Caco-2 (cell line): ENCODE measurements around the gene CEP63. TPM values are rescaled to one million over a fixed set of nuclear protein-coding genes. Genes with fewer than 3 reads are reported as not detected.

Experiments
- BruUV-seq: library from RNA; stranded (reverse); fragments of 400-500 nt; replicated peaks from 2 replicates; lab custom pipeline; 2021; lab: Mats Ljungman, UMichigan
- CTCF ChIA-PET: fragments of 300-600 bp; sonication (Branson Sonifier 250); formaldehyde crosslinking; loops from one replicate; lab custom pipeline; 2022; ENCODE audit warnings: antibody characterized with exemption; lab: Charles Lee
- POLR2A ChIA-PET: fragments of 300-600 bp; sonication (Branson Sonifier 250); formaldehyde crosslinking; loops from one replicate; lab custom pipeline; 2022; ENCODE audit warnings: antibody characterized with exemption; lab: Charles Lee
- DNase-seq, 2 experiments: peaks; one replicate each; pipeline versions ENCODE4 v3.0.0 to v3.0.0-alpha.2; 2020 to 2022
- H3K27me3 ChIP-seq: replicated peaks from 2 replicates; pipeline ENCODE4 v1.6.0; 2011; ENCODE audit warnings: low read length; ENCODE audit not compliant: control insufficient read depth, insufficient read depth
- H3K36me3 ChIP-seq: 2 replicates; pipeline ENCODE4 v1.5.1; 2011; ENCODE audit warnings: low read length; ENCODE audit not compliant: control insufficient read depth, insufficient read depth
- H3K4me1 ChIP-seq: fragments of 250-450 bp; sonication (Bioruptor Pico); 2 replicates; pipeline ENCODE4 v1.5.1; 2020; ENCODE audit warnings: mild to moderate bottlenecking
- H3K4me3 ChIP-seq: 2 replicates; pipeline ENCODE4 v1.5.1; 2011; ENCODE audit warnings: low read depth, mild to moderate bottlenecking, control low read depth, low read length
- H3K9me3 ChIP-seq: fragments of 250-450 bp; sonication (Bioruptor Pico); 2 replicates; pipeline ENCODE4 v1.5.1; 2020; ENCODE audit warnings: mild to moderate bottlenecking, moderate library complexity
- H3K27ac Mint-ChIP-seq: one replicate; pipeline ENCODE4 v1.8.0; 2022; ENCODE audit warnings: mixed read lengths; ENCODE audit not compliant: unreplicated experiment
- H3K27me3 Mint-ChIP-seq: one replicate; pipeline ENCODE4 v1.8.0; 2022; ENCODE audit warnings: mixed read lengths; ENCODE audit not compliant: insufficient read depth, unreplicated experiment
- H3K36me3 Mint-ChIP-seq: one replicate; pipeline ENCODE4 v1.8.0; 2022; ENCODE audit warnings: mild to moderate bottlenecking, mixed read lengths; ENCODE audit not compliant: insufficient read depth, unreplicated experiment
- H3K4me1 Mint-ChIP-seq: one replicate; pipeline ENCODE4 v1.8.0; 2022; ENCODE audit warnings: low read depth, mixed read lengths; ENCODE audit not compliant: unreplicated experiment
- H3K4me3 Mint-ChIP-seq: one replicate; pipeline ENCODE4 v1.8.0; 2022; ENCODE audit warnings: mild to moderate bottlenecking, moderate library complexity, mixed read lengths; ENCODE audit not compliant: unreplicated experiment
- H3K9me3 Mint-ChIP-seq: one replicate; pipeline ENCODE4 v1.8.0; 2022; ENCODE audit warnings: mixed read lengths; ENCODE audit not compliant: unreplicated experiment
- intact Hi-C: fragments of 100-400 bp; cut with micrococcal nuclease; formaldehyde crosslinking; loops from one replicate; pipeline ENCODE4 v1.10.0; 2022; ENCODE audit not compliant: unreplicated experiment
- total RNA-seq: library from RNA; stranded (reverse); gene quantifications from 2 replicates; pipeline ENCODE4 v1.2.3, GENCODE V29; 2022
- TF ChIP-seq, protein P1 (sequence below), 2 experiments: fragments of 200-600 bp in 1 of 2; IDR thresholded peaks; 1 replicate in 1 of 2; 2 replicates in 1 of 2; pipeline versions ENCODE4 v1.5.1 to v1.8.0; 2011 to 2022; ENCODE audit warnings: antibody characterized with exemption in 1 of 2, control low read depth in 1 of 2, inconsistent platforms in 1 of 2, low read depth in 1 of 2, low read length in 1 of 2, mild to moderate bottlenecking in 1 of 2, moderate library complexity in 1 of 2; ENCODE audit not compliant: insufficient read depth in 1 of 2, severe bottlenecking in 1 of 2, unreplicated experiment in 1 of 2

Gene CEP63
- total RNA-seq, 1 experiment from 2014 or later, result 21.9 TPM

DNA sequence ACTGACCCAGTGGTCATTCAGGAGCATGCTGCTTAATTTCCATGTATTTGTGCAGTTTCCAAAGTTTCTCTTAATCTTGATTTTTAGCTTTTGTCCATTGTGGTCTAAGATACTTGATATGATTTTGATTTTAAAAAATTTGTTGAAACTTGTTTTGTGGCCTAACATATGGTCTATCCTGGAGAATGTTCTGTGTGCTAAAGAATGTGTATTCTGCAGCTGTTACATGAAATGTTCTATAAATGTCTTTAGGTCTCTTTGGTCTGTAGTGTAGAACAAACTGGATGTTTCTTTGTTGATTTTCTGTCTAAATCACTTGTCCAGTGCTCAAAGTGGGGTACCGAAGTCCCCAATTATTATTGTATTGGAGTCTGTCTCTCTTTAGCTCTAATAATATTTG is 17.4 kb downstream of the CEP63 start:
- H3K27ac Mint-ChIP-seq, result no peak overlapping the region
- DNase-seq, result no peak
- no peaks in the 10 kb centered on the region for H3K27me3 Mint-ChIP-seq
- BruUV-seq, result no TSS peak
- TF ChIP-seq, protein P1, sequence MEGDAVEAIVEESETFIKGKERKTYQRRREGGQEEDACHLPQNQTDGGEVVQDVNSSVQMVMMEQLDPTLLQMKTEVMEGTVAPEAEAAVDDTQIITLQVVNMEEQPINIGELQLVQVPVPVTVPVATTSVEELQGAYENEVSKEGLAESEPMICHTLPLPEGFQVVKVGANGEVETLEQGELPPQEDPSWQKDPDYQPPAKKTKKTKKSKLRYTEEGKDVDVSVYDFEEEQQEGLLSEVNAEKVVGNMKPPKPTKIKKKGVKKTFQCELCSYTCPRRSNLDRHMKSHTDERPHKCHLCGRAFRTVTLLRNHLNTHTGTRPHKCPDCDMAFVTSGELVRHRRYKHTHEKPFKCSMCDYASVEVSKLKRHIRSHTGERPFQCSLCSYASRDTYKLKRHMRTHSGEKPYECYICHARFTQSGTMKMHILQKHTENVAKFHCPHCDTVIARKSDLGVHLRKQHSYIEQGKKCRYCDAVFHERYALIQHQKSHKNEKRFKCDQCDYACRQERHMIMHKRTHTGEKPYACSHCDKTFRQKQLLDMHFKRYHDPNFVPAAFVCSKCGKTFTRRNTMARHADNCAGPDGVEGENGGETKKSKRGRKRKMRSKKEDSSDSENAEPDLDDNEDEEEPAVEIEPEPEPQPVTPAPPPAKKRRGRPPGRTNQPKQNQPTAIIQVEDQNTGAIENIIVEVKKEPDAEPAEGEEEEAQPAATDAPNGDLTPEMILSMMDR (IDR thresholded peaks at IDR 0.05; ENCODE audit: insufficient read depth in 1 of 2, low read depth in 1 of 2, low read length in 1 of 2, severe bottlenecking in 1 of 2, unreplicated experiment in 1 of 2), result no peak
- Histone ChIP-seq H3K36me3 (no peaks in the 10 kb centered on the region), H3K4me3 (no peak overlapping the region), H3K9me3 (0 out of 2 replicates have a peak, but pooled peaks cover 3% of the 10 kb centered on the region), H3K4me1 (no peaks in the 10 kb centered on the region), H3K27me3 (no peaks in the 10 kb centered on the region)
- intact Hi-C loops, result no loop called here
- H3K4me3 Mint-ChIP-seq, result no peak overlapping the region
- CTCF ChIA-PET, result no interaction called here
- no peaks in the 10 kb centered on the region for H3K36me3 Mint-ChIP-seq
- H3K9me3 Mint-ChIP-seq, result peaks cover 23% of the 10 kb centered on the region
- H3K4me1 Mint-ChIP-seq, result no peaks in the 10 kb centered on the region
- POLR2A ChIA-PET, result no interaction called here

DNA sequence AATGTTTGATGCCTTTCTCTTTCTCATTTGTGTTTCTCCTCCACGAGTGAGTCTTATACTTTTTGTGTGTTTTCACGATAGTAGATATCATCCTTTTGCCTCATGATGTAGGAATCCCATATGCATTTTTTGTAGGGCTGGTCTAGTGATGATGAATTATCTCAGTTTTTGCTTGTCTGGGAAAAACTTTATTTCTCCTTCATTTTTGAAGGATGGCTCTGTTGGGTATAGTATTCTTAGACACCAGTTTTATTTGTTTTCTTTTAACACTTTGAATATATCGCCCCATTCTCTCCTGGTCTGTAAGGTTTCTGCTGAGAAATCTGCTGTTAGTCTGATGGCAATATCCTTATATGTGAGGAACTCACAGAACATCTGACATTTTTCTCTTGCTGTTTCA is 18.3 kb downstream of the CEP63 start:
- no peak overlapping the region for H3K4me3 ChIP-seq
- Mint-ChIP-seq H3K36me3 (no peaks in the 10 kb centered on the region), H3K9me3 (peaks cover 23% of the 10 kb centered on the region), H3K4me1 (no peaks in the 10 kb centered on the region), H3K27ac (no peak overlapping the region), H3K27me3 (no peaks in the 10 kb centered on the region), H3K4me3 (no peak overlapping the region)
- TF ChIP-seq, protein P1 (IDR thresholded peaks at IDR 0.05; ENCODE audit: insufficient read depth in 1 of 2, low read depth in 1 of 2, low read length in 1 of 2, severe bottlenecking in 1 of 2, unreplicated experiment in 1 of 2), result no peak
- no peaks in the 10 kb centered on the region for H3K36me3 ChIP-seq
- H3K27me3 ChIP-seq, result no peaks in the 10 kb centered on the region
- BruUV-seq, result no TSS peak
- DNase-seq, result no peak
- CTCF ChIA-PET, result no interaction called here
- 0 out of 2 replicates have a peak, but pooled peaks cover 3% of the 10 kb centered on the region for H3K9me3 ChIP-seq
- intact Hi-C loops, result no loop called here
- H3K4me1 ChIP-seq, result no peaks in the 10 kb centered on the region
- POLR2A ChIA-PET, result no interaction called here

DNA sequence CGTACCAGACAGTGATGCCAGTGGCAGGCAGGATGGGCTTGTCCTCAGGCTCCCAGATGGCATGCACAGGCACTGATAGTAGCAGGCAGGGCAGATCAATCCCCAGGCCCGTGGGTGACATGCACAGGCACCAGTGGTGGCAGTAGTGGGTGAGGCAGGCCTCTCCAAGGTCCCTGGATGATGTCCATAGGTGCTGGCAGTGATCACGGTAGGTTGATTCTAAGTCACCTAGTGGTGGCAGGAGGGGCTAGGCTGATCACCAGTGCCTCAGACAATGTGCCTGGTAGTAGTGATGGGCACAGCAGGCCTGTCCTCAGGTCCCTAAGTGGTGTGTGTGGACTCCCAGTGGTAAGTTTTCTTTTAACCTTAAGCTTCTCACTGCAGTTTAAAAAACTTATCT is 19.6 kb downstream of the CEP63 start:
- H3K4me3 ChIP-seq, result no peak overlapping the region
- Mint-ChIP-seq H3K36me3 (no peaks in the 10 kb centered on the region), H3K4me1 (no peaks in the 10 kb centered on the region), H3K27ac (no peak overlapping the region), H3K27me3 (no peaks in the 10 kb centered on the region), H3K9me3 (peaks cover 23% of the 10 kb centered on the region), H3K4me3 (no peak overlapping the region)
- BruUV-seq, result no TSS peak
- no peak for DNase-seq
- no peaks in the 10 kb centered on the region for H3K4me1 ChIP-seq
- CTCF ChIA-PET, result no interaction called here
- H3K9me3 ChIP-seq, result 0 out of 2 replicates have a peak, but pooled peaks cover 3% of the 10 kb centered on the region
- TF ChIP-seq, protein P1 (IDR thresholded peaks at IDR 0.05; ENCODE audit: insufficient read depth in 1 of 2, low read depth in 1 of 2, low read length in 1 of 2, severe bottlenecking in 1 of 2, unreplicated experiment in 1 of 2), result no peak
- H3K27me3 ChIP-seq, result no peaks in the 10 kb centered on the region
- POLR2A ChIA-PET, result no interaction called here
- intact Hi-C loops, result no loop called here
- no peaks in the 10 kb centered on the region for H3K36me3 ChIP-seq
